Astrocyte (in vitro differentiated cells and primary cell): ENCODE data around the gene THBS4. TPM values are rescaled to one million over a fixed set of nuclear protein-coding genes. Genes with fewer than 3 reads are reported as not detected.

ENCODE experiments used
- DNase-seq: peaks from one replicate; pipeline ENCODE4 v3.0.0-alpha.2; 2010; ENCODE audit warnings: low read depth
- FAIRE-seq: peaks from 2 replicates; lab custom pipeline; 2011; peaks lifted over from hg19 to GRCh38; lab: Jason Lieb, UNC
- H2AFZ ChIP-seq: 2 replicates; pipeline ENCODE4 v1.6.0; 2012; ENCODE audit warnings: low read depth, low read length, inconsistent platforms
- H3K27ac ChIP-seq: 2 replicates; pipeline ENCODE4 v1.5.1; 2011; ENCODE audit warnings: low read depth, low read length, inconsistent platforms
- H3K27me3 ChIP-seq: 2 replicates; pipeline ENCODE4 v1.6.0; 2011; ENCODE audit warnings: low read length, inconsistent platforms; ENCODE audit not compliant: insufficient read depth
- H3K36me3 ChIP-seq: 2 replicates; pipeline ENCODE4 v1.5.1; 2011; ENCODE audit warnings: low read length, inconsistent platforms; ENCODE audit not compliant: insufficient read depth
- H3K4me1 ChIP-seq: 2 replicates; pipeline ENCODE4 v1.5.1; 2011; ENCODE audit warnings: low read length, inconsistent platforms; ENCODE audit not compliant: insufficient read depth
- H3K4me2 ChIP-seq: 2 replicates; pipeline ENCODE4 v1.6.0; 2012; ENCODE audit warnings: low read length, inconsistent platforms
- H3K4me3 ChIP-seq: 2 replicates; pipeline ENCODE4 v1.5.1; 2011; ENCODE audit warnings: low read depth, mild to moderate bottlenecking, low read length, inconsistent platforms; ENCODE audit not compliant: insufficient read depth
- H3K79me2 ChIP-seq: 2 replicates; pipeline ENCODE4 v1.6.0; 2012; ENCODE audit warnings: mild to moderate bottlenecking, low read length, inconsistent platforms; ENCODE audit not compliant: insufficient read depth
- H3K9ac ChIP-seq: 2 replicates; pipeline ENCODE4 v1.6.0; 2012; ENCODE audit warnings: mild to moderate bottlenecking, low read length, inconsistent platforms
- H3K9me3 ChIP-seq: 2 replicates; pipeline ENCODE4 v1.5.1; 2012; ENCODE audit warnings: low read depth, mild to moderate bottlenecking, low read length, inconsistent platforms; ENCODE audit not compliant: insufficient read depth
- H4K20me1 ChIP-seq: 2 replicates; pipeline ENCODE4 v1.6.0; 2012; ENCODE audit warnings: low read length, inconsistent platforms; ENCODE audit not compliant: insufficient read depth
- H3K27ac Mint-ChIP-seq: one replicate; pipeline ENCODE4 v1.8.0; 2021; ENCODE audit warnings: mild to moderate bottlenecking, mixed read lengths; ENCODE audit not compliant: unreplicated experiment
- H3K27me3 Mint-ChIP-seq: one replicate; pipeline ENCODE4 v1.8.0; 2021; ENCODE audit warnings: low read depth, mixed read lengths; ENCODE audit not compliant: unreplicated experiment
- H3K36me3 Mint-ChIP-seq: one replicate; pipeline ENCODE4 v1.8.0; 2021; ENCODE audit warnings: low read depth, mixed read lengths; ENCODE audit not compliant: unreplicated experiment
- H3K4me1 Mint-ChIP-seq: one replicate; pipeline ENCODE4 v1.8.0; 2021; ENCODE audit warnings: low read depth, mixed read lengths; ENCODE audit not compliant: unreplicated experiment
- H3K4me3 Mint-ChIP-seq: one replicate; pipeline ENCODE4 v1.8.0; 2021; ENCODE audit warnings: mild to moderate bottlenecking, moderate library complexity, mixed read lengths; ENCODE audit not compliant: unreplicated experiment
- H3K9me3 Mint-ChIP-seq: one replicate; pipeline ENCODE4 v1.8.0; 2021; ENCODE audit warnings: mild to moderate bottlenecking, mixed read lengths; ENCODE audit not compliant: unreplicated experiment
- CTCF ChIP-seq: IDR thresholded peaks from 2 replicates; pipeline ENCODE4 v1.5.1; 2011; ENCODE audit warnings: low read depth, mild to moderate bottlenecking, inconsistent platforms, low read length, moderate library complexity; ENCODE audit not compliant: insufficient read depth
- EZH2 ChIP-seq: IDR thresholded peaks from 2 replicates; pipeline ENCODE4 v1.6.1; 2012; ENCODE audit warnings: mild to moderate bottlenecking, low read length, inconsistent platforms; ENCODE audit not compliant: insufficient read depth
- total RNA-seq: library from RNA; stranded (reverse); gene quantifications from 2 replicates; pipeline ENCODE4 v1.2.1, GENCODE V29; 2021

The THBS4 gene
- total RNA-seq, 1 donor from 2014 or later, result 1.1 TPM

- H3K27me3 Mint-ChIP-seq, result no peaks in the 10 kb centered on the region
- H3K27ac ChIP-seq, result no peak overlapping the region
These were observed 26.4 kb downstream of the THBS4 start for GRCh38 chr5:80061547-80061946.

GRCh38 chr5:80064124-80064523, 29.0 kb downstream of the THBS4 start:
- no peaks in the 10 kb centered on the region for H3K9me3 Mint-ChIP-seq
- H3K4me3 Mint-ChIP-seq, result no peak overlapping the region
- Histone ChIP-seq H3K27me3 (peaks cover 2% of the 10 kb centered on the region), H3K27ac (no peak overlapping the region), H3K79me2 (no peaks in the 10 kb centered on the region), H3K36me3 (no peaks in the 10 kb centered on the region), H3K4me3 (no peak overlapping the region), H3K9me3 (no peaks in the 10 kb centered on the region), H4K20me1 (no peaks in the 10 kb centered on the region), H2AFZ (no peak overlapping the region), H3K9ac (no peak overlapping the region), H3K4me2 (no peak overlapping the region), H3K4me1 (no peaks in the 10 kb centered on the region)
- no peaks in the 10 kb centered on the region for H3K27me3 Mint-ChIP-seq
- H3K4me1 Mint-ChIP-seq, result no peaks in the 10 kb centered on the region
- TF ChIP-seq EZH2 (no peak), CTCF (no peak)
- H3K27ac Mint-ChIP-seq, result no peak overlapping the region
- no peaks in the 10 kb centered on the region for H3K36me3 Mint-ChIP-seq
- no peak for DNase-seq
- FAIRE-seq, result no peak

More at GRCh38 chr5:80061547-80061946, 26.4 kb downstream of the THBS4 start:
- Histone ChIP-seq H3K27me3 (peaks cover 2% of the 10 kb centered on the region), H3K4me2 (no peak overlapping the region), H3K4me3 (no peak overlapping the region), H3K9me3 (no peaks in the 10 kb centered on the region), H3K4me1 (no peaks in the 10 kb centered on the region), H2AFZ (no peak overlapping the region), H3K9ac (no peak overlapping the region), H3K36me3 (no peaks in the 10 kb centered on the region), H3K79me2 (no peaks in the 10 kb centered on the region), H4K20me1 (no peaks in the 10 kb centered on the region)
- Mint-ChIP-seq H3K27ac (no peak overlapping the region), H3K4me1 (no peaks in the 10 kb centered on the region), H3K36me3 (no peaks in the 10 kb centered on the region), H3K4me3 (no peak overlapping the region), H3K9me3 (no peaks in the 10 kb centered on the region)
- DNase-seq, result no peak
- TF ChIP-seq EZH2 (no peak), CTCF (no peak)
- no peak for FAIRE-seq

GRCh38 chr5:80067016-80067415, 31.9 kb downstream of the THBS4 start:
- no peak overlapping the region for H3K4me3 ChIP-seq
- H3K4me2 ChIP-seq, result no peak overlapping the region
- no peaks in the 10 kb centered on the region for H3K9me3 Mint-ChIP-seq
- TF ChIP-seq CTCF (no peak), EZH2 (no peak)
- no peaks in the 10 kb centered on the region for H3K9me3 ChIP-seq
- H3K27me3 ChIP-seq, result peaks cover 2% of the 10 kb centered on the region
- FAIRE-seq (no peak), DNase-seq (no peak)
- H3K4me1 Mint-ChIP-seq, result peaks cover 1% of the 10 kb centered on the region
- H3K4me3 Mint-ChIP-seq, result no peak overlapping the region
- peaks cover 3% of the 10 kb centered on the region for H3K4me1 ChIP-seq
- H4K20me1 ChIP-seq, result no peaks in the 10 kb centered on the region
- H3K9ac ChIP-seq, result no peak overlapping the region
- no peak overlapping the region for H2AFZ ChIP-seq
- no peaks in the 10 kb centered on the region for H3K27me3 Mint-ChIP-seq
- no peak overlapping the region for H3K27ac ChIP-seq
- no peaks in the 10 kb centered on the region for H3K79me2 ChIP-seq
- H3K27ac Mint-ChIP-seq, result no peak overlapping the region
- no peaks in the 10 kb centered on the region for H3K36me3 Mint-ChIP-seq
- H3K36me3 ChIP-seq, result no peaks in the 10 kb centered on the region
